H9 (cell line): ENCODE results near the gene SMAD3. TPM values are rescaled to one million over a fixed set of nuclear protein-coding genes. Genes with fewer than 3 reads are reported as not detected.

Experiments
- DNase-seq: peaks from one replicate; pipeline ENCODE4 v3.0.0-alpha.2; 2017
- H2AFZ ChIP-seq: one replicate; pipeline ENCODE4 v1.6.1; 2013; ENCODE audit warnings: mild to moderate bottlenecking, low read length, control low read depth, moderate library complexity
- H2AK5ac ChIP-seq: 2 replicates; pipeline ENCODE4 v1.6.1; 2013; ENCODE audit warnings: low read length, control low read depth, mixed read lengths; ENCODE audit not compliant: insufficient read length
- H2BK120ac ChIP-seq: one replicate; pipeline ENCODE4 v1.6.1; 2013; ENCODE audit warnings: low read depth, mild to moderate bottlenecking, low read length, control low read depth, inconsistent platforms; ENCODE audit not compliant: poor library complexity, severe bottlenecking
- H2BK12ac ChIP-seq: 2 replicates; pipeline ENCODE4 v1.6.1; 2013; ENCODE audit warnings: low read length, control low read depth, mixed read lengths, low read depth; ENCODE audit not compliant: insufficient read length
- H2BK15ac ChIP-seq: 2 replicates; pipeline ENCODE4 v1.6.1; 2013; ENCODE audit warnings: low read depth, low read length, control low read depth
- H2BK20ac ChIP-seq: one replicate; pipeline ENCODE4 v1.6.1; 2013; ENCODE audit warnings: low read depth, mild to moderate bottlenecking, low read length, control low read depth, inconsistent platforms; ENCODE audit not compliant: poor library complexity, severe bottlenecking
- H2BK5ac ChIP-seq: 2 replicates; pipeline ENCODE4 v1.6.1; 2013; ENCODE audit warnings: low read length, control low read depth, mixed read lengths; ENCODE audit not compliant: insufficient read length
- H3K14ac ChIP-seq: 2 replicates; pipeline ENCODE4 v1.6.1; 2013; ENCODE audit warnings: low read length, control low read depth; ENCODE audit not compliant: insufficient read depth
- H3K18ac ChIP-seq: 2 replicates; pipeline ENCODE4 v1.6.1; 2013; ENCODE audit warnings: low read depth, mild to moderate bottlenecking, mixed read lengths, low read length, control low read depth; ENCODE audit not compliant: insufficient read length
- H3K23ac ChIP-seq: 2 replicates; pipeline ENCODE4 v1.6.1; 2013; ENCODE audit warnings: low read length, control low read depth, mixed read lengths, low read depth; ENCODE audit not compliant: insufficient read length
- H3K23me2 ChIP-seq: 2 replicates; pipeline ENCODE4 v1.6.1; 2013; ENCODE audit warnings: low read depth, mild to moderate bottlenecking, mixed read lengths, low read length, control low read depth; ENCODE audit not compliant: insufficient read length, poor library complexity, severe bottlenecking
- H3K27ac ChIP-seq: 2 replicates; pipeline ENCODE4 v1.5.1; 2013; ENCODE audit warnings: low read length, control low read depth, mixed read lengths, low read depth; ENCODE audit not compliant: insufficient read length
- H3K27me3 ChIP-seq: 2 replicates; pipeline ENCODE4 v1.6.1; 2013; ENCODE audit warnings: low read length, control low read depth, inconsistent platforms; ENCODE audit not compliant: insufficient read depth
- H3K4ac ChIP-seq: 2 replicates; pipeline ENCODE4 v1.6.1; 2013; ENCODE audit warnings: low read depth, mild to moderate bottlenecking, control low read depth, inconsistent platforms, low read length, moderate library complexity
- H3K4me1 ChIP-seq: 2 replicates; pipeline ENCODE4 v1.6.1; 2013; ENCODE audit warnings: low read length, control low read depth, inconsistent platforms; ENCODE audit not compliant: insufficient read depth
- H3K4me2 ChIP-seq: 2 replicates; pipeline ENCODE4 v1.6.1; 2013; ENCODE audit warnings: low read length, control low read depth, mixed read lengths; ENCODE audit not compliant: insufficient read length, insufficient read depth
- H3K56ac ChIP-seq: 2 replicates; pipeline ENCODE4 v1.6.1; 2013; ENCODE audit warnings: low read depth, mild to moderate bottlenecking, mixed read lengths, low read length, control low read depth; ENCODE audit not compliant: insufficient read length
- H3K79me1 ChIP-seq: 2 replicates; pipeline ENCODE4 v1.6.1; 2013; ENCODE audit warnings: low read depth, mild to moderate bottlenecking, moderate library complexity, low read length, control low read depth, inconsistent platforms; ENCODE audit not compliant: insufficient read depth, poor library complexity, severe bottlenecking
- H3K79me2 ChIP-seq: 2 replicates; pipeline ENCODE4 v1.6.1; 2013; ENCODE audit warnings: low read length, control low read depth, inconsistent platforms; ENCODE audit not compliant: insufficient read depth
- H3K9ac ChIP-seq: 2 replicates; pipeline ENCODE4 v1.6.1; 2013; ENCODE audit warnings: low read length, control low read depth, mixed read lengths; ENCODE audit not compliant: insufficient read length; ENCODE audit errors: extremely low read depth
- H3K9me3 ChIP-seq: one replicate; pipeline ENCODE4 v1.6.1; 2013; ENCODE audit warnings: low read depth, low read length, inconsistent platforms; ENCODE audit not compliant: control insufficient read depth
- H3T11ph ChIP-seq: one replicate; pipeline ENCODE4 v1.6.1; 2013; ENCODE audit warnings: mild to moderate bottlenecking, low read length, control low read depth, inconsistent platforms
- H4K20me1 ChIP-seq: one replicate; pipeline ENCODE4 v1.6.1; 2013; ENCODE audit not compliant: control insufficient read depth, insufficient read length, insufficient read depth
- H4K5ac ChIP-seq: 2 replicates; pipeline ENCODE4 v1.6.1; 2013; ENCODE audit warnings: low read depth, mild to moderate bottlenecking, mixed read lengths, low read length, control low read depth; ENCODE audit not compliant: insufficient read length
- H4K8ac ChIP-seq: replicated peaks from 2 replicates; pipeline ENCODE4 v1.6.1; 2013; ENCODE audit warnings: low read length, control low read depth, mixed read lengths, low read depth; ENCODE audit not compliant: insufficient read length
- H4K91ac ChIP-seq: 2 replicates; pipeline ENCODE4 v1.6.1; 2013; ENCODE audit warnings: low read depth, mild to moderate bottlenecking, moderate library complexity, mixed read lengths, low read length, control low read depth; ENCODE audit not compliant: insufficient read length
- H3K27ac Mint-ChIP-seq, 3 experiments: 2 replicates in 2 of 3; 3 replicates in 1 of 3; pipeline ENCODE4 v1.8.0; 2020 to 2021; ENCODE audit warnings: mixed read lengths in 3 of 3, mild to moderate bottlenecking in 1 of 3, moderate library complexity in 1 of 3
- H3K27me3 Mint-ChIP-seq: 2 replicates; pipeline ENCODE4 v1.8.0; 2021; ENCODE audit warnings: low read depth, mild to moderate bottlenecking, moderate library complexity, mixed read lengths
- H3K36me3 Mint-ChIP-seq, 3 experiments: 2 replicates in 2 of 3; 3 replicates in 1 of 3; pipeline ENCODE4 v1.8.0; 2020 to 2021; ENCODE audit warnings: low read depth in 3 of 3, mixed read lengths in 3 of 3; ENCODE audit not compliant: insufficient read depth in 1 of 3
- H3K4me1 Mint-ChIP-seq, 2 experiments: 2 replicates each; pipeline ENCODE4 v1.8.0; 2020; ENCODE audit warnings: mixed read lengths in 2 of 2
- H3K4me3 Mint-ChIP-seq, 2 experiments: 2 replicates in 1 of 2; 3 replicates in 1 of 2; pipeline ENCODE4 v1.8.0; 2020 to 2021; ENCODE audit warnings: mild to moderate bottlenecking in 2 of 2, mixed read lengths in 2 of 2, moderate library complexity in 1 of 2
- H3K9me3 Mint-ChIP-seq, 2 experiments: 2 replicates in 1 of 2; 3 replicates in 1 of 2; pipeline ENCODE4 v1.8.0; 2020; ENCODE audit warnings: mild to moderate bottlenecking in 2 of 2, mixed read lengths in 2 of 2, moderate library complexity in 1 of 2
- CTCF ChIP-seq: fragments of 200-600 bp; sonication (generic); conservative IDR thresholded peaks from 3 replicates; pipeline ENCODE4 v1.8.0; 2021; ENCODE audit warnings: antibody characterized with exemption, mild to moderate bottlenecking
- WGBS: extraction: QIAGEN DNeasy Blood & Tissue Kit; methylation state at CpG from one replicate; pipeline ENCODE4 v1.1.7; 2013; ENCODE audit warnings: missing lambda C conversion rate, low lambda C conversion rate, mixed read lengths; ENCODE audit not compliant: insufficient read length; ENCODE audit errors: extremely low coverage; 5-methylcytosine and 5-hydroxymethylcytosine counted together
- total RNA-seq: library from RNA; stranded (reverse); gene quantifications from 2 replicates; pipeline ENCODE4 v1.2.1, GENCODE V29; 2021

Gene SMAD3
- total RNA-seq, 1 experiment from 2014 or later = 26.7 TPM

GRCh38 chr15:67195305-67195704, 129.9 kb downstream of the SMAD3 start:
- H3K9me3 ChIP-seq = no peaks in the 10 kb centered on the region
- no peaks in the 10 kb centered on the region for H3K79me2 ChIP-seq
- H2BK20ac ChIP-seq = no peak overlapping the region
- no peak overlapping the region for H2AK5ac ChIP-seq
- no peaks in the 10 kb centered on the region for H3K79me1 ChIP-seq
- no CpG with 5 or more reads among the region's 3 CpGs for WGBS
- H3K4me1 ChIP-seq = peaks cover 8% of the 10 kb centered on the region; the same call in 1 of the 2 replicates
- no peak for DNase-seq
- no peak overlapping the region for H3K9ac ChIP-seq
- H2AFZ ChIP-seq = no peak overlapping the region
- H3K23ac ChIP-seq = no peak overlapping the region
- Mint-ChIP-seq H3K9me3 (no peaks in the 10 kb centered on the region), H3K27ac (no peak overlapping the region; a peak in 1 of 7 replicates), H3K27me3 (no peaks in the 10 kb centered on the region), H3K4me3 (no peak overlapping the region), H3K36me3 (peaks cover 0 to 31% (median 11%) of the 10 kb centered on the region in 3 experiments; a peak in 6 of 7 replicates), H3K4me1 (peaks cover 9 to 18% of the 10 kb centered on the region in 2 experiments)
- H2BK12ac ChIP-seq = no peak overlapping the region
- no peak overlapping the region for H4K91ac ChIP-seq
- H3K56ac ChIP-seq = no peak overlapping the region
- no peak overlapping the region for H2BK15ac ChIP-seq
- H3K4ac ChIP-seq = no peak overlapping the region
- H3K4me2 ChIP-seq = no peak overlapping the region
- no peak for TF ChIP-seq CTCF
- H4K8ac ChIP-seq = no peak overlapping the region
- no peak overlapping the region for H2BK120ac ChIP-seq
- H4K20me1 ChIP-seq = no peaks in the 10 kb centered on the region
- H3K23me2 ChIP-seq = no peaks in the 10 kb centered on the region
- H3K18ac ChIP-seq = no peak overlapping the region
- no peak overlapping the region for H3K14ac ChIP-seq
- H3K27ac ChIP-seq = no peak overlapping the region
- no peak overlapping the region for H2BK5ac ChIP-seq
- H4K5ac ChIP-seq = no peak overlapping the region
- no peaks in the 10 kb centered on the region for H3K27me3 ChIP-seq
- H3T11ph ChIP-seq = no peak overlapping the region
